C4-2B (cell line): Measurements from ENCODE around the gene SUV39H1.

ENCODE experiments used
- CTCF ChIP-seq: fragments of 450-650 bp; conservative IDR thresholded peaks from 2 replicates; pipeline ENCODE4 v1.5.1; 2017; ENCODE audit warnings: mild to moderate bottlenecking
- ZFX ChIP-seq: fragments of 450-650 bp; IDR thresholded peaks from 2 replicates; pipeline ENCODE4 v1.6.1; 2017

- no peak for TF ChIP-seq ZFX
- TF ChIP-seq CTCF = no peak
Measured at GRCh38 chrX:48720577-48721250, 24.2 kb downstream of the SUV39H1 start.
